ENCODE results near the gene CCDC201. TPM values are rescaled to one million over a fixed set of nuclear protein-coding genes. Genes with fewer than 3 reads are reported as not detected.
A peak's percentile ranks its signal among the peaks of the same experiment; 100 is the strongest.

CCDC201 gene
- total and polyA plus RNA-seq, 2 of the 4 experiments (the other 2 are of a cell fraction), result not detected

DNA sequence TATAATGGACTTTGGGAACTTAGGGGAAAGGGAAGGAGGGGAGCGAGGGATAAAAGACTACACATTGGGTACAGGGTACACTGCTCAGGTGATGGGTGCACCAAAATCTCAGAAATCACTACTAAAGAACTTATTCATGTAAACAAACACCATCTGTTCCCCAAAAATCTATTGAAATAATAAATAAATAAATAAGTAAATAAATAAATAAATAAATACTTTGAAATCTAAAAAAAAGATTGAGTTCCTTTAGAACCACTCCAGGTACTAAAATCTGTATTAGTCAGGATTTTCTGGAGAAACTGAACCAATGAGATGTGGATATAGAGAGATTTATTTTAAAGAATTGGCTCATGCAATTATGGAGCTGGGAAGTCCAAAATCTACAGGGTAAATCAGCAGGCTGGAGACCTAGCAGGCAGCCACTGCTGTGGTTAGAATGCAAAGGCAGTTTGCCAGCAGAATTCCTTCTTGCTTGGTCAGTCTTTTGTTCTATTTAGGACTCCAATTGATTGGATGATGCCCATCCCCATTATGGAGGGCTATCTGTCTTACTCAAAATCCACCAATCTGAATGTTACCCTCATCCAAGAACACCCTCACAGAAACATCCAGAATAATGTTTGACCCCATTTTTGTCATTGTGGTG lies 24.3 kb upstream of the CCDC201 start:
- Histone ChIP-seq H2BK5ac (ENCODE audit: low read depth, low read length, poor library complexity, severe bottlenecking) (no peak overlapping the region), H4K8ac (ENCODE audit: low read depth in 2 of 2, low read length in 2 of 2) (no peak overlapping the region), H4K20me1 (ENCODE audit: insufficient read depth, low read length) (no peaks in the 10 kb centered on the region), H3K4me2 (ENCODE audit: low read depth, low read length) (no peak overlapping the region), H2BK15ac (ENCODE audit: low read depth, low read length) (no peak overlapping the region), H3K18ac (ENCODE audit: low read depth, low read length) (no peak overlapping the region), H3K4ac (ENCODE audit: low read depth, low read length) (no peak overlapping the region), H3K4me1 (ENCODE audit: control insufficient read depth, insufficient read depth, low read length) (no peaks in the 10 kb centered on the region), H4K91ac (ENCODE audit: insufficient read depth, low read depth, low read length) (no peak overlapping the region), H2BK120ac (ENCODE audit: low read depth, low read length) (no peak overlapping the region), H2AK9ac (replicated peaks; ENCODE audit: low read depth, low read length, poor library complexity) (no peak overlapping the region), H3K9ac (ENCODE audit: low read depth, low read length) (no peak overlapping the region), H3K79me1 (ENCODE audit: low read depth in 1 of 2, low read length in 2 of 2) (no peaks in the 10 kb centered on the region), H4K5ac (ENCODE audit: low read depth, low read length) (no peak overlapping the region), H3K9me3 (ENCODE audit: control insufficient read depth, insufficient read depth, low read length) (no peaks in the 10 kb centered on the region), H2AFZ (replicated peaks; ENCODE audit: low read length, poor library complexity) (no peak overlapping the region), H3K56ac (ENCODE audit: extremely low read depth, insufficient read depth, low read length) (no peak overlapping the region), H3K14ac (replicated peaks; ENCODE audit: low read depth, low read length) (no peak overlapping the region), H3K23ac (ENCODE audit: low read depth, low read length) (no peak overlapping the region), H3K36me3 (ENCODE audit: control insufficient read depth, insufficient read depth, low read length) (no peaks in the 10 kb centered on the region), H3K4me3 (ENCODE audit: insufficient read depth, low read depth, low read length) (no peak overlapping the region), H3K27ac (ENCODE audit: insufficient read depth, low read length) (no peak overlapping the region), H3K27me3 (ENCODE audit: control insufficient read depth, insufficient read depth, low read length) (peaks cover 27% of the 10 kb centered on the region), H2AK5ac (ENCODE audit: low read depth, low read length) (no peak overlapping the region), H3K9me1 (ENCODE audit: insufficient read depth, low read length) (no peaks in the 10 kb centered on the region; the same call in 1 of the 2 replicates), H2BK20ac (ENCODE audit: low read depth, low read length) (no peak overlapping the region)
- in situ Hi-C loops (cut with MboI; ENCODE audit: low sequenced_read_pairs), result no loop called here
- BruUV-seq (replicated peaks), result no TSS peak
- no CpG with 5 or more reads among the region's 1 CpG for WGBS, 2 experiments (ENCODE audit: extremely low coverage in 2 of 2, insufficient read length in 1 of 2)
- peak; percentile 70 for DNase-seq
- dilution Hi-C loops (cut with HindIII; ENCODE audit: low sequenced_read_pairs, unreplicated experiment), result no loop called here
- no peak for ATAC-seq (ENCODE audit: low read depth)
- ChIA-PET CTCF (no interaction called here), POLR2A (ENCODE audit: unreplicated experiment) (no interaction called here)
- TF ChIP-seq NFE2L2 (IDR thresholded peaks at IDR 0.05; ENCODE audit: low read depth, low read length) (no peak), CEBPB (IDR thresholded peaks at IDR 0.05; ENCODE audit: low read depth, low read length) (no peak), RCOR1 (IDR thresholded peaks at IDR 0.05; ENCODE audit: insufficient replicate concordance, low read length) (no peak), CHD1 (IDR thresholded peaks at IDR 0.05; ENCODE audit: low read depth, low read length) (no peak), MXI1 (IDR thresholded peaks at IDR 0.05; ENCODE audit: borderline replicate concordance, low read depth, low read length) (no peak), RFX5 (IDR thresholded peaks at IDR 0.05; ENCODE audit: low read depth, low read length) (no peak), RAD21 (IDR thresholded peaks at IDR 0.05; ENCODE audit: low read length) (no peak), POLR2A (IDR thresholded peaks at IDR 0.05; ENCODE audit: low read depth, low read length) (no peak), SMC3 (IDR thresholded peaks at IDR 0.05; ENCODE audit: low read depth, low read length) (no peak), BHLHE40 (IDR thresholded peaks at IDR 0.05; ENCODE audit: low read depth, low read length) (no peak), MAFK (IDR thresholded peaks at IDR 0.05; ENCODE audit: low read depth, low read length) (no peak), FOS (IDR thresholded peaks at IDR 0.05; ENCODE audit: low read depth, low read length) (no peak)
- TF ChIP-seq, protein P1, sequence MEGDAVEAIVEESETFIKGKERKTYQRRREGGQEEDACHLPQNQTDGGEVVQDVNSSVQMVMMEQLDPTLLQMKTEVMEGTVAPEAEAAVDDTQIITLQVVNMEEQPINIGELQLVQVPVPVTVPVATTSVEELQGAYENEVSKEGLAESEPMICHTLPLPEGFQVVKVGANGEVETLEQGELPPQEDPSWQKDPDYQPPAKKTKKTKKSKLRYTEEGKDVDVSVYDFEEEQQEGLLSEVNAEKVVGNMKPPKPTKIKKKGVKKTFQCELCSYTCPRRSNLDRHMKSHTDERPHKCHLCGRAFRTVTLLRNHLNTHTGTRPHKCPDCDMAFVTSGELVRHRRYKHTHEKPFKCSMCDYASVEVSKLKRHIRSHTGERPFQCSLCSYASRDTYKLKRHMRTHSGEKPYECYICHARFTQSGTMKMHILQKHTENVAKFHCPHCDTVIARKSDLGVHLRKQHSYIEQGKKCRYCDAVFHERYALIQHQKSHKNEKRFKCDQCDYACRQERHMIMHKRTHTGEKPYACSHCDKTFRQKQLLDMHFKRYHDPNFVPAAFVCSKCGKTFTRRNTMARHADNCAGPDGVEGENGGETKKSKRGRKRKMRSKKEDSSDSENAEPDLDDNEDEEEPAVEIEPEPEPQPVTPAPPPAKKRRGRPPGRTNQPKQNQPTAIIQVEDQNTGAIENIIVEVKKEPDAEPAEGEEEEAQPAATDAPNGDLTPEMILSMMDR (conservative IDR thresholded peaks at IDR 0.05; ENCODE audit: low read depth, low read length), result no peak
- TF ChIP-seq, protein P2, sequence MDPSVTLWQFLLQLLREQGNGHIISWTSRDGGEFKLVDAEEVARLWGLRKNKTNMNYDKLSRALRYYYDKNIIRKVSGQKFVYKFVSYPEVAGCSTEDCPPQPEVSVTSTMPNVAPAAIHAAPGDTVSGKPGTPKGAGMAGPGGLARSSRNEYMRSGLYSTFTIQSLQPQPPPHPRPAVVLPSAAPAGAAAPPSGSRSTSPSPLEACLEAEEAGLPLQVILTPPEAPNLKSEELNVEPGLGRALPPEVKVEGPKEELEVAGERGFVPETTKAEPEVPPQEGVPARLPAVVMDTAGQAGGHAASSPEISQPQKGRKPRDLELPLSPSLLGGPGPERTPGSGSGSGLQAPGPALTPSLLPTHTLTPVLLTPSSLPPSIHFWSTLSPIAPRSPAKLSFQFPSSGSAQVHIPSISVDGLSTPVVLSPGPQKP (IDR thresholded peaks at IDR 0.05; ENCODE audit: borderline replicate concordance, low read depth, low read length), result no peak
- TF ChIP-seq, protein P3, sequence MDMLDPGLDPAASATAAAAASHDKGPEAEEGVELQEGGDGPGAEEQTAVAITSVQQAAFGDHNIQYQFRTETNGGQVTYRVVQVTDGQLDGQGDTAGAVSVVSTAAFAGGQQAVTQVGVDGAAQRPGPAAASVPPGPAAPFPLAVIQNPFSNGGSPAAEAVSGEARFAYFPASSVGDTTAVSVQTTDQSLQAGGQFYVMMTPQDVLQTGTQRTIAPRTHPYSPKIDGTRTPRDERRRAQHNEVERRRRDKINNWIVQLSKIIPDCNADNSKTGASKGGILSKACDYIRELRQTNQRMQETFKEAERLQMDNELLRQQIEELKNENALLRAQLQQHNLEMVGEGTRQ (IDR thresholded peaks at IDR 0.05; ENCODE audit: low read depth, low read length), result no peak
- intact Hi-C loops (cut with micrococcal nuclease), result no loop called here

Measured in IMR-90 (cell line).